Epithelial cell of alveolus of lung (primary cell): ENCODE data around the gene EFNA2. TPM values are rescaled to one million over a fixed set of nuclear protein-coding genes. Genes with fewer than 3 reads are reported as not detected.

Source experiments
- total RNA-seq: library from RNA; depleted of rRNA; stranded (reverse); fragments of >200 nt; gene quantifications from 2 replicates; pipeline ENCODE4 v1.2.1, GENCODE V29; 2015

Gene EFNA2
- not detected in 2 replicates for total RNA-seq

GRCh38 chr19:1285737-1286360, at the start of gene EFNA2:
EFNA2 (plus strand) TSS chr19:1285873; CDS start chr19:1286169, 296 bp downstream.

GRCh38 chr19:1237754-1238368, 47.8 kb upstream of the EFNA2 start, which contains the start of gene CBARP:
CBARP (minus strand) TSS chr19:1238005; CDS start chr19:1236100, 1,905 bp downstream.

GRCh38 chr19:1241417-1242095, 44.1 kb upstream of the EFNA2 start, which contains the start of gene ATP5F1D:
ATP5F1D (plus strand) TSS chr19:1241751; CDS start chr19:1241851, 100 bp downstream.

GRCh38 chr19:1248139-1248785, 37.4 kb upstream of the EFNA2 start, which contains the start of gene MIDN:
MIDN (plus strand) TSS chr19:1248583; CDS start chr19:1250297, 1,714 bp downstream.

GRCh38 chr19:1269065-1269477, 16.6 kb upstream of the EFNA2 start, which contains the start of gene CIRBP:
CIRBP (plus strand) TSS chr19:1269332; CDS start chr19:1270934, 1,602 bp downstream.

GRCh38 chr19:1275260-1275975, 10.3 kb upstream of the EFNA2 start, which contains the start of gene FAM174C:
FAM174C (plus strand) TSS chr19:1275530; CDS start chr19:1275550, 20 bp downstream.

Other genes starting within 250 kb of the EFNA2 start
- 1.9 and 3.3 TPM in 2 replicates for gene ABCA7, start 245.8 kb upstream of the EFNA2 start, total RNA-seq
- 3.4 and 4.5 TPM in 2 replicates for gene ARHGAP45, start 218.7 kb upstream of the EFNA2 start, total RNA-seq
- gene POLR2E, start 190.5 kb upstream of the EFNA2 start, total RNA-seq = 207 and 220 TPM in 2 replicates
- gene GPX4, start 181.9 kb upstream of the EFNA2 start, total RNA-seq = 357 and 567 TPM in 2 replicates
- 33.7 and 63.0 TPM in 2 replicates for gene SBNO2, start 111.6 kb upstream of the EFNA2 start, total RNA-seq
- 63.7 and 77.8 TPM in 2 replicates for gene STK11, start 80.1 kb upstream of the EFNA2 start, total RNA-seq
- gene CBARP, start 47.9 kb upstream of the EFNA2 start, total RNA-seq = 1.9 and 4.5 TPM in 2 replicates
- 85.8 and 140 TPM in 2 replicates for gene ATP5F1D, start 44.1 kb upstream of the EFNA2 start, total RNA-seq
- 25.0 and 75.9 TPM in 2 replicates for gene MIDN, start 37.3 kb upstream of the EFNA2 start, total RNA-seq
- 239 and 297 TPM in 2 replicates for gene CIRBP, start 16.5 kb upstream of the EFNA2 start, total RNA-seq
- gene FAM174C, start 10.3 kb upstream of the EFNA2 start, total RNA-seq = 57.6 and 62.4 TPM in 2 replicates
- 129 and 170 TPM in 2 replicates for gene NDUFS7, start 98.0 kb downstream of the EFNA2 start, total RNA-seq
- 62.0 and 67.4 TPM in 2 replicates for gene GAMT, start 115.7 kb downstream of the EFNA2 start, total RNA-seq
- 55.4 and 72.5 TPM in 2 replicates for gene DAZAP1, start 121.7 kb downstream of the EFNA2 start, total RNA-seq
- 2,162 and 4,639 TPM in 2 replicates for gene RPS15, start 152.5 kb downstream of the EFNA2 start, total RNA-seq
- under 0.01 and 0.16 TPM in 2 replicates for gene APC2, start 164.2 kb downstream of the EFNA2 start, total RNA-seq
- 36.5 and 39.2 TPM in 2 replicates for gene C19orf25, start 193.3 kb downstream of the EFNA2 start, total RNA-seq
- gene PCSK4, start 204.5 kb downstream of the EFNA2 start, total RNA-seq = 0.52 and 2.9 TPM in 2 replicates
- 2.7 and 2.8 TPM in 2 replicates for gene REEP6, start 205.3 kb downstream of the EFNA2 start, total RNA-seq
- gene ADAMTSL5, start 227.1 kb downstream of the EFNA2 start, total RNA-seq = 5.0 and 15.2 TPM in 2 replicates
- not detected in 2 replicates for gene PLK5, start 238.2 kb downstream of the EFNA2 start, total RNA-seq